Superior temporal gyrus (tissue), 1 donor: ENCODE results near the gene ZMAT2.
"Not testable (repeated sequence)": the region's sequence is repeated elsewhere in the genome, so short reads cannot be mapped to it uniquely, and the experiment has no call there.

Experiments
- DNase-seq: peaks from one replicate; pipeline ENCODE4 v3.0.0-alpha.2; 2016; ENCODE audit errors: extremely low spot score

Gene ZMAT2

GRCh38 chr5:140708787-140709186 is 8.5 kb downstream of the ZMAT2 start:
- DNase-seq = not testable (repeated sequence)

- peak; percentile 71 for DNase-seq
These were observed 10.8 kb downstream of the ZMAT2 start for GRCh38 chr5:140710899-140711552.

- DNase-seq = no peak
These were observed 11.5 kb downstream of the ZMAT2 start for GRCh38 chr5:140711794-140712193.

- no peak for DNase-seq
These were observed 13.4 kb downstream of the ZMAT2 start for GRCh38 chr5:140713562-140714094.

GRCh38 chr5:140716238-140716637 is 16.0 kb downstream of the ZMAT2 start:
- not testable (repeated sequence) for DNase-seq

- DNase-seq = no peak
These were observed 18.0 kb downstream of the ZMAT2 start for GRCh38 chr5:140718266-140718592.

- not testable (repeated sequence) for DNase-seq
These were observed 20.5 kb downstream of the ZMAT2 start for GRCh38 chr5:140720738-140721137.

- DNase-seq = not testable (repeated sequence)
These were observed 21.1 kb downstream of the ZMAT2 start for GRCh38 chr5:140721395-140721794.

- no peak for DNase-seq
These were observed 25.7 kb downstream of the ZMAT2 start for GRCh38 chr5:140725799-140726471.

GRCh38 chr5:140733098-140733497 is 32.9 kb downstream of the ZMAT2 start:
- no peak for DNase-seq

GRCh38 chr5:140734354-140734753 is 34.1 kb downstream of the ZMAT2 start:
- DNase-seq = no peak

GRCh38 chr5:140737486-140737885 is 37.2 kb downstream of the ZMAT2 start:
- no peak for DNase-seq

- DNase-seq = no peak
These were observed 41.7 kb downstream of the ZMAT2 start for GRCh38 chr5:140741967-140742366.

- DNase-seq = no peak
These were observed 53.3 kb downstream of the ZMAT2 start for GRCh38 chr5:140753561-140753960.
